A549 treated with AZD9567 at 1 μM for 4 hours (cell line): ENCODE data around the gene SLC38A1. TPM values are rescaled to one million over a fixed set of nuclear protein-coding genes. Genes with fewer than 3 reads are reported as not detected.

Experiments used
- total RNA-seq: library from RNA; stranded (reverse); fragments of 200-300 nt; extraction: Qiagen RNA extraction; gene quantifications from 5 replicates; pipeline ENCODE4 v1.2.3, GENCODE V29; 2022; ENCODE audit not compliant: insufficient read depth

SLC38A1 gene
- 63.4 to 85.5 TPM (median 76.6 TPM) in 5 replicates for total RNA-seq

DNA sequence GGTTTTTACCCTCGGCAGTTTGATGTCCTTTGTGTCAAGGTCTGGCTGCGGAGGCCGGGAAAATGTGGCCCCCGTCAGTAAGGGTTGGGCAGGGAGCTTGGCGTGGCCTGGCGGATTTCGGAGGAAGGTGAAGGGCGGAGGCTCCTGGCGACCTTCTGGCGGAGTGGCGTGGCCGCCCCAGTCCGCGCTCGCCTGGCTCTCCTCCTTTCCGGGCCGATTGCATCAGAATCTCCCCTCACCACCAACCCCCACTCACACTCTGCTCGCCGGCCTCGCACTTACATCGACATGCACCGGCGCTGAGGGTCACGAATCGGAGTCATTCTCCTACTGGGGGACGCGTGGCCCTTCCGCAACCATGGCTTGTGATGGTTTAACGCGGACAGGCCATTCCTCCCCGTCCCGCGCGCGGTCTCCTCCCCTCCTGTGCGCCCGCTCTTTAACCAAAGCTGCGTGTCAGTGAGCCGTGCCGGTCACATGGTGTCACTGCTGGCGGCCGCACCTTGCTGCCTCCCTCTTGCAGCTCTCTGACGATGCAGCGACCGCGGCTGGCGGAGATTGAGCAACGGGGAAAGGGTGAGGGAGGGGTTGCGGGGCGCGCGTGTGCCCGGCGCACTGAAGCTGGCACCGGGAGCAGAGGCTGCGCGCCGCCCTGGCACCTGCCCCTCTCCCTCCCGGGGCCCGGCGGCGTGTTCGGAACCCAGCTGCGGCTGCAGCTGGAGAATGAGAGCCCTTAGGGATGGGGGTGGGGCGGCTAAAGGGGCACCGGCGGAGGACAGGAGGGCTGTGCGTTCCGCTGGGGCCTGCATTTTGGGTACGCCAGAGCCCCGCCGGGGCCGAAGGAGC, at the start of gene SLC38A1:
Gene SLC38A1, minus strand, starts transcription at position 461 of the 846 bp plus-strand sequence. CDS start 29,243 bp downstream, outside the sequence.

Other genes with a start within 250 kb of the SLC38A1 start
- gene SLC38A2, start 103.7 kb upstream of the SLC38A1 start, total RNA-seq, result 89.5 to 121 TPM (median 118 TPM) in 5 replicates